GM18505 (cell line): Measurements from ENCODE around the gene SYTL1.
"Not testable (repeated sequence)": the region's sequence is repeated elsewhere in the genome, so short reads cannot be mapped to it uniquely, and the experiment has no call there.

Source experiments
- ATAC-seq: cut with Tn5 transposase; IDR thresholded peaks from one replicate; pipeline ENCODE4 v1.9.1; 2021; ENCODE audit not compliant: unreplicated experiment
- POLR2A ChIP-seq: IDR thresholded peaks from 4 replicates; pipeline ENCODE4 v1.6.1; 2011; ENCODE audit warnings: borderline replicate concordance; ENCODE audit not compliant: insufficient read depth, insufficient read length; ENCODE audit errors: extremely low read depth

Gene SYTL1

DNA sequence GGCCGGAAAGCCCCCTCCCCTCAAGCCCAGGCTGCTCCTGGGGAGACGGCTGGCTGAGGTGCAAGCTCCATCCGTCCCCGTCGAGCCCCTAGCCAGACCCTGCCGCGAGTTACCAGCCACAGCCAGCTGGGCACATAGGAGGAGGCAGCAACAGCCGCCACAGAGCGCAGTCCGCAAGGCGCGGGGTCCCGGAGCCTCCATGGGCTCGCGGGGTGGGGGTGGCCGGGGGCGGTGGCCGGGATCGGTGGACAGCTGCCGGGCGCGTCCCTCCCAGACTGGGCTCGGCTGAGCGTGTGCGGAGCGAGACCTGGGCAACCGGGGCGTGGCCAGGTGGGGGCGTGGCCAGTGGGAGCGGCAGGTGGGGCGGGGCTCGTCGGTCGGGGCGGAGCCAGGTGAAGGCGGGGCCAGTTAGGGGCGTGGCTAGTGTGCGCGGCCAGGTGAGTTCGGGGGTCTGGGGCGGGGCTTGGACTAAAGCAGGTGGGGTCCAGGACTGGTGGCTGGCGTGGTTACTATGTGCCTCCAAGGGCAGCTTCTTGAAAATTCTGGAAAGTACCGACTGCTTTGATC lies 41.3 kb downstream of the SYTL1 start, which contains the start of gene CD164L2:
CD164L2 (minus strand) TSS at position 295 of the 567 bp plus-strand sequence; CDS start at position 201, 94 bp downstream.
- no peak for ATAC-seq
- TF ChIP-seq POLR2A = no peak

DNA sequence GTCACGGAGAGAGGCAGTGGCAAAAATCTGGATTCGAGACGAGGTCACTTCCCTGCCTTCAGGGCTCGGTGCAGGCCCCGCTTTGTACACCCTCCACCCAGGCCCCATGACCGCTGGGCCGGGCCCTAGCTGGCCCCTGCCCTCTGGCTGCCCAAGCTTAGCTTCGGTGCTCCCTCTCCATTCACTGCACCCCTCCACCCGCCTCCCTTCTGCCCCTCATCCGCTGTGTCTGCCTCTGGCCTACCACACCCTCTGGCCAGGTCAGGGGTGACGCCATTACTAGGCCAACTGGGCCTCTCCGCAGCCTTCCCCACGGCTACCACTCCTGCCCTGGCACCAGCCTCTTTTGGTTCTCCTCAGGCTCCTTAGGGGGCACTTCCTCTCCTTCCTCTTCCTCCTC lies 41.8 kb downstream of the SYTL1 start:
- no peak for TF ChIP-seq POLR2A
- ATAC-seq = no peak

DNA sequence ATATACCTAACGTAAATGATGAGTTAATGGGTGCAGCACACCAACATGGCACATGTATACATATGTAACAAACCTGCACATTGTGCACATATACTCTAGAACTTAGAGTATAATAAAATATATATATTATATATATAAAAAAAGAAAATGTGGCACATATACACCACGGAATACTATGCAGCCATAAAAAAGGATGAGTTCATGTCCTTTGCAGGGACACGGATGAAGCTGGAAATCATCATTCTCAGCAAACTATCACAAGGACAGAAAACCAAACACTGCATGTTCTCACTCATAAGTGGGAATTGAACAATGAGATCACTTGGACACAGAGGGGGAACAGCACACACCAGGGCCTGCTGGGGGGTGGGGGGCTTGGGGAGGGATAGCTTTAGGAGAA lies 43.0 kb downstream of the SYTL1 start:
- ATAC-seq = not testable (repeated sequence)

DNA sequence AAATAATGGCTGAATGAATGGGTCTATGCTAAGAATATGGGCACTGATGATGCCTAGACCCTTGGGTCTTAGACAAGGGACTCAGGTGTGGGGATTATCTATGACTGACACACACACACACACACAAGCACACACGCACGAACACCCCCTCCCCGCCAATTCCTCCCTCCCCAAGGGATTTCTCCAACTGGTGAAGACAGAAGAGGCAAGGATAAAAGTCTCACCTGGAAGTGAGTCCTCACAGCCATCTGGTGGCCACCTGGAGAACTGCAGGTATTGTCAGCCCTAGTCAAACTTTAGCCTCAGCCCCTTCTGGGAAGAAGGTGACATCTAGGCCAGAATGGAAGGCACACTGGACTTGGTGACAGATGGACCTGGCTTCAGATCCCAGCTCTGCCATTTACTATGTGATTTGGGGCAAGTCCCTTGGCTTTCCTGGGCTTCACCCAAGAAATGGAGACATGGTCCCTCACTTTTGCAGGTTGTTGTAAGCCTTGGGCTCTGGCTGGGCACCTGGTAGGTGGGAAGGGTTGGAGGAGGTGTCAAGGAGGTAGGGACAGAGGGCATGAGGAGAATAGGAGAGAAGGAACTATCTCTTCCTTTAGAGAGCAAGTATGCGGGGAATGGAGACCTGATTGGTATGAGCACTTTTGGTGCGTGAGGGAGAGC lies 46.6 kb downstream of the SYTL1 start:
- no peak for ATAC-seq
- TF ChIP-seq POLR2A = no peak

DNA sequence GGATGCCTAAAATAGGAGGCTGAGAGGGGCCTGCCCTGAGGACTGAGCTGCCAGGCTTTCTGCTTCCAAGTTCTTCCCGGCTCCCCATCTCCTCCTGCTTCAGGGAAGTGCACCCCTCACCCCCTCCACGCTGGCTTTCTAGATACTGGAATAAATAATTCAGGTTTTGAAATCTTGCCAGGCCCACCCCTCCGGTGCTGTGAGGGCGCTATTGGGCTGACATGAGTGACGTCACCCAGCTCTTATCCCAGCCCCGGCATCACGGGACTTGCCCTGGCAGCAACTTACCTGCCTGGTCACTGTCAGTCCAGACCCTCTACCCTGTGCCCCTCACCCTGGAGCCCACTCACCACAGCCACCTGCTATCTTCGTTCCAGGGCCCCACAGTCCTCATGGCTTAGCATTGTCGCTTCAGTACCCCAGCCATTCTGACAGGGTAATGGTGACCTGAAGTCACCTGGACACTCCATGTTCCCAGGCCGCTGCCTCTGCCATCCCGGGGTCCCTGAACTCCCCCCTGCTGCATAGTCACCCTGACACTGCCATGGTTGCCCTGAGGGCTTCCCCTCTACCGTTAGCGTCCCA lies 49.8 kb downstream of the SYTL1 start:
- TF ChIP-seq POLR2A = no peak
- ATAC-seq = no peak

DNA sequence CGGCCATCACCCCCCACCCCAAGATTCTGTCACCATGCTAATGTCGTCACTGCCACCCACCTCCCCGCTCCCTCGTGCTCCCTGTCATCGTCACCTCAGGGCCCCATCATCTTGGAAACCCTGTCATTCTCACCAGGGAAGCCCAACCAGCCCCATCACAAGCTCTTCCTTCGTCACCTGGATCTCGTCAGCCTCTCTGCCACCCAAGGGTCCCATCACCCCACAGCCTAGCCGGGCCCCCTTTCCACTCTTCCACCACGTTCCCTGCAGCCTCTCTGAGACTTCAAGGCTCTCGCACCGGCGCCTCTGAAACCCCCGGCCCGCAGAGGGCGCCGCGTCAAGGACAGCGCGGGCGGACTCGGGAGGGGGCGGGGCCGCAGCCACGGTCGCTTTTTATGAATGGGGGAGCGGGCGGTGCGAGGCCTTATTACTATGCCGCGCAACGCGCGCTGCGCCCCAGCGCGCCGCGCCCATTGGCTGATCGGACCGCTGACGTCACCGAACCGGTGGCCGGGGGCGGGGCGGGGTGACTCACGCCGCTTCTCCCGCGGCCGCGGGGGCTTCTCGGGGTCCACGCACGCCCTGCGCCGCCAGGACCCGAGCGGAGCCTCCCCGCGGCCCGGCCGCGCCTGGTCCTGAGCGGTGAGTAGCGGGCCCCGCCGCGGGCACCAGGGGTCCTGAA lies 50.4 kb downstream of the SYTL1 start, which contains the start of gene GPR3:
GPR3 (plus strand) TSS at position 527 of the 682 bp plus-strand sequence. CDS start 1,177 bp downstream, outside the sequence.
- no peak for TF ChIP-seq POLR2A
- ATAC-seq = peak; percentile 63

DNA sequence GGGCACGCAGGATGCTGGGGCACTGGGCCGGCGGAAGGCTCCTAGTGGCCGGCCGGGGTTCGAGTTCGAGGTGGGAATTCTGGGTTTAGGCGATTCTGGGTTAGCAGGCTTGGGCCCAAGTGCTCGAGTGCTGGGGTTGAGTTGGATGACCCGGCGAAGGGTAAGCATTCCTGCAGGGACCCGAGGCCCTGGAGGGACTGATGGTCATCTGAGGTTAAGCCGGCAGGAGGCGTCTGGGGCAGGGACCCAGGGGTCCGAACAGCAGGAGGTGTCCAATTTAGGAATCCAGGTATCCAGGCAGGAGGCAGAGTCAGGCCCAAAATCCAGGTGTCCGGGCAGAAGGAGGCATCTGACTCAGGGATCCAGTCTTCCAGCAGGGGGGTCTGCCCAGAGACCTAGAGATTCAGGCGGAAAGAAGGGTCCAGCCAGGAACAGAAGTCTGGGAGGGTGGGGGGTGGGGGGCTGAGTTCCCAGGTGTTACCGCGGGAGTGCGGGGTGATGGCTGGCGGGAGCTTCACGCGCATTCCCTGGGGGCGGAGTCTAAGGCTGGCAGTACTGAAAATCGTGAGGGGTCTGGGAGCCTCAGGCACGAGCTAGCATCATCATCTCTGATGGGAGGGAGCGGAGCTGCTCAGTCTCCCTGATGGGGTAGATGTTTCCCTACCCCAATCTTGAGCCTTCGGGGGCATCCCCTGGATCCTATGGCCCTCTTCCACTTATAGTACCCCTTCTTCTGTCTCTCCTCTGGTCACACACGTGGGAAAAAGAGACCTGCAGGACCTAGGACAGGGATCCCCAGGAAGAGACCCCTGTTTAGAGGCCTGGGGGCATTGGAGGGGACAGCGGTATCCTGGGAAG lies 51.2 kb downstream of the SYTL1 start:
- no peak for TF ChIP-seq POLR2A
- no peak for ATAC-seq

DNA sequence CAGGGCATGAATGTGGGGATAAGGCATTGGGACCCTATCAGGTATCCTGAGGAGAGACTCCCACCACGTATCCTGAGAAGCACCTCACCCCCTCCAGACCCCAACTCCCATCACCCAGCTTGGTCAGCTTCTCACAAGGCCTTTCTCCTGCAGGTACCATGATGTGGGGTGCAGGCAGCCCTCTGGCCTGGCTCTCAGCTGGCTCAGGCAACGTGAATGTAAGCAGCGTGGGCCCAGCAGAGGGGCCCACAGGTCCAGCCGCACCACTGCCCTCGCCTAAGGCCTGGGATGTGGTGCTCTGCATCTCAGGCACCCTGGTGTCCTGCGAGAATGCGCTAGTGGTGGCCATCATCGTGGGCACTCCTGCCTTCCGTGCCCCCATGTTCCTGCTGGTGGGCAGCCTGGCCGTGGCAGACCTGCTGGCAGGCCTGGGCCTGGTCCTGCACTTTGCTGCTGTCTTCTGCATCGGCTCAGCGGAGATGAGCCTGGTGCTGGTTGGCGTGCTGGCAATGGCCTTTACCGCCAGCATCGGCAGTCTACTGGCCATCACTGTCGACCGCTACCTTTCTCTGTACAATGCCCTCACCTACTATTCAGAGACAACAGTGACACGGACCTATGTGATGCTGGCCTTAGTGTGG lies 51.9 kb downstream of the SYTL1 start:
- no peak for ATAC-seq
- TF ChIP-seq POLR2A = no peak

DNA sequence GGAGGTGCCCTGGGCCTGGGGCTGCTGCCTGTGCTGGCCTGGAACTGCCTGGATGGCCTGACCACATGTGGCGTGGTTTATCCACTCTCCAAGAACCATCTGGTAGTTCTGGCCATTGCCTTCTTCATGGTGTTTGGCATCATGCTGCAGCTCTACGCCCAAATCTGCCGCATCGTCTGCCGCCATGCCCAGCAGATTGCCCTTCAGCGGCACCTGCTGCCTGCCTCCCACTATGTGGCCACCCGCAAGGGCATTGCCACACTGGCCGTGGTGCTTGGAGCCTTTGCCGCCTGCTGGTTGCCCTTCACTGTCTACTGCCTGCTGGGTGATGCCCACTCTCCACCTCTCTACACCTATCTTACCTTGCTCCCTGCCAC lies 52.4 kb downstream of the SYTL1 start:
- no peak for TF ChIP-seq POLR2A

DNA sequence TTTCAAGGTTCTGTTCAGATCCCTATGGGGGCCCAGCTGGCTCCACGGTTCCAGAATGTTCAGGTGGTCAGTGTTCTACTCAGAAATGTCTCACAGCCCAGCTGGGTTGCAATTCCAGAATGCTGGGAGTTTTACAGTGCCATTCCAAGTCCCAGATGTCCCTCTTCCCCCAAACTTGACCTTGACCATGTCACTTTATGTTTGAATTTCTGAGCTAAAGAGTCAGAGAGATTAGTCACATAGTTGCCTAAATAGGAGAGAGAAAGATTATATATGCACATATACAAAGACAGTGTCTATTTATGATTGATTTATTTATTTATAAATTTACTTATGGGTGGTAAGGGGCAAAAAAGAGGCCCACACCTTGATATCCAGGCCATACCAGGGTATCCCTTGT lies 53.1 kb downstream of the SYTL1 start:
- TF ChIP-seq POLR2A = no peak
- ATAC-seq = no peak

More for the DNA sequence above, 52.4 kb downstream of the SYTL1 start:
- ATAC-seq = no peak

DNA sequence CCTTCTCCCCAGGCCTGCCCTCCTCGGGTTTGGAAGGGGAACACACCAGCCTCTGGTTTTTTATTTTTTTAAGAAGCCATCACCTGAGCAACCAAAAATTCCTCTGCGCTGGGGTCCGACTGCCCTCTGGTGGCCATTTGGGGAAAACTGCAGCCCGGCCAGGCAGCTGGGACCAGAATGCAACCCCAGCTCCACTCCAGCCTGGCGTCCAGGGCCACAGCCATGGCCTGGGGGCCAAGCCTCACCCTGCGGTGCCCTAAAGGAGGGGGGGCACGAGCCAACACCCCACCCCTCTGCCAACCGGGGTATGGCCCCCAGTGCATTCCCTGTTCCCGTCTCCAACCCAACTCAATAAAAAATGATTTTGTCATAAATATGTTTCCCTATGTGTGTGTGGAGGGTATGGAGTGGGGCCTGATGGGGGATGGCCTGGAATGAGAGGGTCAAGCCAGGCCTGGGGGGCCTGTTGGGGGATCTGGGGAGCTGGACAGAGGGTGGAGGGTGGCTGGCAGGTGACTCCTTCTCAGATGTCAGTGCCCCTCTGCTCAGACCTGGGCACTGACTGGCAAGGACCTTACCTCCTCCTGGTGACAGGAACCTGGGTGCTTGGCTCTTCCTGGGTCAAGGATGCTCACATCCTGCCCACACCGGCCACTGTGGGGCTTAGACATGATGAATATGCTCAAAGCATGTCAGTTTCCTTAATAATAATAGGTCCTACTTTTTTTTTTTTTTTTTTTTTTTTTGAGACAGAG lies 53.8 kb downstream of the SYTL1 start:
- no peak for TF ChIP-seq POLR2A
- ATAC-seq = no peak

DNA sequence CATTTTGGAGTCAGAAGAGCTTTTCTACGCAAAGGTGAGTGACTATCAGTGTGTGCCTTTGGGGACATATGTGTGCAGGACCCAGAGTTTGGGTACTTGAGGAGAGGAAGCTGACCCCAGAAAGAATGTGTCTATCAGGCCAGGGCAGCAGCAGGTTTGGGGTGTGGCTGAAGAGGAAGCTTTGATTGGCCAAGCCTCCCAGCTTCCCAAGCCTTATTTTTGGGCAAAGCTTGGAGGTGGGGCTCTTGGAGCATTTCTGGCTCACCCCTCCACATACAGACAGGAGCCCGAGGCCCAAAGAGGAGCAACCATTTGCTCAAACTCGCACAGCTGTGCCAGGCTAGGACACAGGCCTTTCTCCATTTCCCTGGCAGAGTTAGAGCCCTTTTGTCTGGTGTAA lies 55.3 kb downstream of the SYTL1 start:
- TF ChIP-seq POLR2A = no peak
- no peak for ATAC-seq

DNA sequence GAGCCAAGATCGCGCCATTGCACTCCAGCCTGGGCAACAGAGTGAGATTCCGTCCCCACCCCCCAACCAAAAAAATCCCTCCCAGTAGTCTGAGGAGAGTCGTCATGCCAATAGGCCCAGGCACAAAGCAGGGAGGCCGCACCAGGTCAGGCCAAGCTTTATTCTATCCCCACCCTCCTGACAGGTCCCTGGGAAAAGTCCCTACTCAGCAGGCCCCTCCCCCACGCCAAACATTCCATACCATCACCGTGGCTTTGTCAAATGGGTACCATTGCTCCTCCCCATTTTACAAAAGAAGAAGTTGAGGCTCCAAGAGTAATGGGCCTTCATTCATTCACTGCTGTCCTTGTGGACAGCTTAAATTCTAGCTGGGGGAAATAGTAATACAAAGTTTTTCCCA lies 55.9 kb downstream of the SYTL1 start:
- ATAC-seq = no peak
- no peak for TF ChIP-seq POLR2A
